CD4-positive, alpha-beta memory T cell (primary cell): ENCODE measurements around the gene RHBDF1. TPM values are rescaled to one million over a fixed set of nuclear protein-coding genes. Genes with fewer than 3 reads are reported as not detected.
"Not testable (repeated sequence)": the region's sequence is repeated elsewhere in the genome, so short reads cannot be mapped to it uniquely, and the experiment has no call there.

Experiments used
- CTCF ChIA-PET: fragments of 350-600 bp; sonication (Branson Sonifier 250); formaldehyde crosslinking; loops from one replicate; lab custom pipeline; 2021; ENCODE audit warnings: inconsistent platforms; ENCODE audit not compliant: partially characterized antibody; lab: Charles Lee
- POLR2A ChIA-PET: fragments of 350-600 bp; sonication (Branson Sonifier 250); formaldehyde crosslinking; loops from one replicate; lab custom pipeline; 2021; ENCODE audit not compliant: partially characterized antibody; lab: Charles Lee
- DNase-seq, 5 donors: peaks; one replicate each; pipeline versions ENCODE4 v3.0.0 to v3.0.0-alpha.2; 2020 to 2022; ENCODE audit warnings: mixed read lengths in 1 of 5
- H3K27ac ChIP-seq: one replicate; pipeline ENCODE4 v1.7.0; 2013; ENCODE audit warnings: low read depth, low read length
- H3K27me3 ChIP-seq: 2 replicates; pipeline ENCODE4 v1.7.0; 2013; ENCODE audit warnings: mild to moderate bottlenecking, low read length, moderate library complexity; ENCODE audit not compliant: insufficient read depth
- H3K36me3 ChIP-seq: 2 replicates; pipeline ENCODE4 v1.7.0; 2013; ENCODE audit warnings: mild to moderate bottlenecking, low read length, moderate library complexity; ENCODE audit not compliant: insufficient read depth
- H3K4me1 ChIP-seq: 2 replicates; pipeline ENCODE4 v1.7.0; 2013; ENCODE audit warnings: mild to moderate bottlenecking, low read length, moderate library complexity; ENCODE audit not compliant: insufficient read depth
- H3K4me3 ChIP-seq, 2 donors: one replicate each; pipeline ENCODE4 v1.7.0; 2013; ENCODE audit warnings: low read length in 2 of 2, mild to moderate bottlenecking in 1 of 2
- H3K9me3 ChIP-seq, 2 donors: one replicate each; pipeline ENCODE4 v1.7.0; 2013; ENCODE audit warnings: low read length in 2 of 2, control low read depth in 1 of 2; ENCODE audit not compliant: control insufficient read depth in 1 of 2
- H3K27ac Mint-ChIP-seq, 7 donors: one replicate each; pipeline ENCODE4 v1.8.0; 2020 to 2021; ENCODE audit warnings: mixed read lengths in 7 of 7, mild to moderate bottlenecking in 6 of 7, inconsistent platforms in 3 of 7, moderate library complexity in 3 of 7
- H3K27me3 Mint-ChIP-seq, 2 donors: one replicate each; pipeline ENCODE4 v1.8.0; 2020 to 2021; ENCODE audit warnings: mixed read lengths in 2 of 2
- H3K36me3 Mint-ChIP-seq, 2 donors: one replicate each; pipeline ENCODE4 v1.8.0; 2020 to 2021; ENCODE audit warnings: mixed read lengths in 2 of 2, inconsistent platforms in 1 of 2, mild to moderate bottlenecking in 1 of 2
- H3K4me1 Mint-ChIP-seq, 4 donors: one replicate each; pipeline ENCODE4 v1.8.0; 2020 to 2021; ENCODE audit warnings: mixed read lengths in 4 of 4, mild to moderate bottlenecking in 1 of 4
- H3K4me3 Mint-ChIP-seq, 8 donors: one replicate each; pipeline ENCODE4 v1.8.0; 2020 to 2021; ENCODE audit warnings: mixed read lengths in 8 of 8, mild to moderate bottlenecking in 7 of 8, moderate library complexity in 6 of 8, inconsistent platforms in 3 of 8
- H3K9me3 Mint-ChIP-seq, 8 donors: one replicate each; pipeline ENCODE4 v1.8.0; 2020 to 2021; ENCODE audit warnings: mixed read lengths in 8 of 8, mild to moderate bottlenecking in 5 of 8, inconsistent platforms in 3 of 8, moderate library complexity in 1 of 8
- intact Hi-C: fragments of 100-400 bp; cut with micrococcal nuclease; formaldehyde crosslinking; loops from one replicate; pipeline ENCODE4 v1.15.1; 2023
- polyA plus RNA-seq, 2 donors: library from polyadenylated mRNA; unstranded; fragments of 300-500 nt; fragmentation: Illumina TruSeq; gene quantifications; one replicate each; pipeline ENCODE4 v1.2.3, GENCODE V29; 2021
- total RNA-seq, 2 experiments: library from RNA; stranded (reverse); gene quantifications; one replicate each; pipeline ENCODE4 v1.2.3, GENCODE V29; 2021

Gene RHBDF1
- total and polyA plus RNA-seq, 4 experiments from 2014 or later = not detected

- no peak overlapping the region for H3K27ac ChIP-seq
- peaks cover 16% of the 10 kb centered on the region for H3K4me1 ChIP-seq
- no peaks in the 10 kb centered on the region for H3K36me3 ChIP-seq
- H3K27me3 ChIP-seq = no peaks in the 10 kb centered on the region
- Mint-ChIP-seq H3K4me1 (peaks cover 16 to 29% (median 24%) of the 10 kb centered on the region in 4 donors), H3K9me3 (no peaks in the 10 kb centered on the region), H3K36me3 (no peaks in the 10 kb centered on the region), H3K4me3 (no peak overlapping the region), H3K27me3 (no peaks in the 10 kb centered on the region), H3K27ac (peak overlapping the region in 3 of 7 donors; percentile 39 to 68 (median 64))
- intact Hi-C loops = no loop called here
- H3K9me3 ChIP-seq = no peaks in the 10 kb centered on the region
- DNase-seq = no peak
- H3K4me3 ChIP-seq = no peak overlapping the region
- ChIA-PET CTCF (no interaction called here), POLR2A (no interaction called here)
These were observed 36.6 kb downstream of the RHBDF1 start for GRCh38 chr16:35678-36305.

DNA sequence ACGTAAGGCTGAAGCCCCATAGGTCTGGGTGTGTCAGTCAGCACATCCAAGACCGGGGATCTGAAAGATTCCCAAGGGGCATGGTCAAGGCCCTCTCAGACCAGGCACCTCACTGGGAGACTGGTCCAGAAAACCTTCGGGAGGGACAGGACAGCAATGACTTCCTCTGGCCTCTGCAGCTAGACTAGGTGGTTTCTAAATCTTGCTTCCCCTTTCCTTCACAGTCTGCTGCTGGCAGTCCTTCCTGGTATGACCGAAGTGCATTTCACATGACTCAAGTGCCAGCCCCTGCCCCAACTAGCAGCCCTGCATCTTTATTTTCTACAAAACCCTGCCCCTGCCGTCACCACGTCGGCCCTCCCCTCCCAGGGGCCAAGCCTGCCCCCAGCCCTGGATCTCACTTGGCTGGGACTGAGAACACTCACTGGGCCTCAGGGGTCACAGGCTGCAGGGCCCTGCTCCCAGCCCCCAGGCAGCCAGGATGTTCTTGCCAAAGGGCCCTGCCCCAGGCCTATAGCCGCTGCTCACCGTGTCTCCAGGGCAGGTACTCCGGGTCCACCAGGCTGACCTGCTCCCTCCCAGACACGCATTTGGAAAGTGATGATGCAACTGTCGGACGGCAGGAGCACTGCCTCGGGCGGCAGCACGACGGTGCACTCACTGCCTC is 37.3 kb downstream of the RHBDF1 start:
- Histone ChIP-seq H3K27me3 (no peaks in the 10 kb centered on the region), H3K4me1 (peaks cover 16% of the 10 kb centered on the region), H3K4me3 (no peak overlapping the region), H3K9me3 (no peaks in the 10 kb centered on the region), H3K36me3 (no peaks in the 10 kb centered on the region), H3K27ac (no peak overlapping the region)
- H3K36me3 Mint-ChIP-seq = no peaks in the 10 kb centered on the region
- POLR2A ChIA-PET = no interaction called here
- no peaks in the 10 kb centered on the region for H3K9me3 Mint-ChIP-seq
- H3K27me3 Mint-ChIP-seq = no peaks in the 10 kb centered on the region
- peaks cover 16 to 29% (median 24%) of the 10 kb centered on the region in 4 donors for H3K4me1 Mint-ChIP-seq
- no peak for DNase-seq
- CTCF ChIA-PET = no interaction called here
- intact Hi-C loops = no loop called here
- H3K27ac Mint-ChIP-seq = no peak overlapping the region
- H3K4me3 Mint-ChIP-seq = no peak overlapping the region

GRCh38 chr16:34648-34987 is 37.8 kb downstream of the RHBDF1 start:
- Mint-ChIP-seq H3K27me3 (no peaks in the 10 kb centered on the region), H3K9me3 (no peaks in the 10 kb centered on the region), H3K4me1 (peaks cover 15 to 29% (median 22%) of the 10 kb centered on the region in 4 donors), H3K36me3 (no peaks in the 10 kb centered on the region), H3K4me3 (no peak overlapping the region), H3K27ac (peak overlapping the region in 2 of 7 donors; percentile 43 to 77)
- intact Hi-C loops = no loop called here
- peaks cover 16% of the 10 kb centered on the region for H3K4me1 ChIP-seq
- POLR2A ChIA-PET = no interaction called here
- no peaks in the 10 kb centered on the region for H3K27me3 ChIP-seq
- H3K27ac ChIP-seq = no peak overlapping the region
- H3K4me3 ChIP-seq = no peak overlapping the region
- H3K36me3 ChIP-seq = no peaks in the 10 kb centered on the region
- CTCF ChIA-PET = no interaction called here
- no peak for DNase-seq
- H3K9me3 ChIP-seq = no peaks in the 10 kb centered on the region

- CTCF ChIA-PET = no interaction called here
- no peak overlapping the region for H3K4me3 Mint-ChIP-seq
- H3K27ac Mint-ChIP-seq = peak overlapping the region in 2 of 7 donors; percentile 43 to 77
- H3K27me3 Mint-ChIP-seq = no peaks in the 10 kb centered on the region
- H3K9me3 ChIP-seq = no peaks in the 10 kb centered on the region
- no peaks in the 10 kb centered on the region for H3K9me3 Mint-ChIP-seq
- no peak overlapping the region for H3K27ac ChIP-seq
- no peaks in the 10 kb centered on the region for H3K27me3 ChIP-seq
- DNase-seq = no peak
- H3K36me3 ChIP-seq = no peaks in the 10 kb centered on the region
- peaks cover 11 to 23% (median 18%) of the 10 kb centered on the region in 4 donors for H3K4me1 Mint-ChIP-seq
- no peak overlapping the region for H3K4me3 ChIP-seq
- POLR2A ChIA-PET = no interaction called here
- intact Hi-C loops = no loop called here
- H3K36me3 Mint-ChIP-seq = no peaks in the 10 kb centered on the region
- H3K4me1 ChIP-seq = peaks cover 10% of the 10 kb centered on the region
These were observed 38.4 kb downstream of the RHBDF1 start for GRCh38 chr16:33877-34647.

GRCh38 chr16:33154-33876 is 39.1 kb downstream of the RHBDF1 start:
- CTCF ChIA-PET, H3K4me3 ChIP-seq, H3K27ac ChIP-seq, H3K36me3 ChIP-seq, H3K27ac Mint-ChIP-seq, H3K4me1 ChIP-seq, H3K36me3 Mint-ChIP-seq, H3K27me3 ChIP-seq, POLR2A ChIA-PET, H3K9me3 Mint-ChIP-seq, DNase-seq, H3K9me3 ChIP-seq, intact Hi-C loops, H3K4me3 Mint-ChIP-seq, H3K27me3 Mint-ChIP-seq: not testable (repeated sequence)
- H3K4me1 Mint-ChIP-seq = peaks cover 5 to 16% (median 11%) of the 10 kb centered on the region in 4 donors

GRCh38 chr16:30627-31026 is 41.8 kb downstream of the RHBDF1 start:
- H3K27ac ChIP-seq, H3K27me3 Mint-ChIP-seq, H3K4me1 ChIP-seq, H3K36me3 Mint-ChIP-seq, CTCF ChIA-PET, H3K4me3 Mint-ChIP-seq, H3K36me3 ChIP-seq, H3K4me3 ChIP-seq, POLR2A ChIA-PET, H3K9me3 Mint-ChIP-seq, H3K27me3 ChIP-seq, intact Hi-C loops, DNase-seq, H3K27ac Mint-ChIP-seq, H3K4me1 Mint-ChIP-seq, H3K9me3 ChIP-seq: not testable (repeated sequence)

GRCh38 chr16:25926-26348 is 46.5 kb downstream of the RHBDF1 start:
- H3K27me3 Mint-ChIP-seq, H3K9me3 Mint-ChIP-seq, H3K27ac ChIP-seq, CTCF ChIA-PET, intact Hi-C loops, H3K9me3 ChIP-seq, H3K4me3 ChIP-seq, H3K27ac Mint-ChIP-seq, DNase-seq, H3K4me1 ChIP-seq, H3K4me1 Mint-ChIP-seq, H3K36me3 ChIP-seq, H3K36me3 Mint-ChIP-seq, H3K27me3 ChIP-seq, H3K4me3 Mint-ChIP-seq, POLR2A ChIA-PET: not testable (repeated sequence)
